Neutrophil (primary cell): Measurements from ENCODE around the gene ALOXE3.

ENCODE experiments used
- H3K27ac ChIP-seq: fragments of 200-600 bp; sonication (generic); 2 replicates; pipeline ENCODE4 v1.5.1; 2016; ENCODE audit warnings: mild to moderate bottlenecking, moderate library complexity
- H3K27me3 ChIP-seq: fragments of 200-600 bp; sonication (generic); 2 replicates; pipeline ENCODE4 v1.6.0; 2016; ENCODE audit warnings: mild to moderate bottlenecking
- H3K36me3 ChIP-seq: fragments of 200-600 bp; sonication (generic); 2 replicates; pipeline ENCODE4 v1.5.1; 2017
- H3K4me1 ChIP-seq, 2 experiments: fragments of 200-600 bp in 1 of 2; sonication (generic) in 1 of 2; 1 replicate in 1 of 2; 2 replicates in 1 of 2; pipeline versions ENCODE4 v1.5.1 to v1.6.1; 2013 to 2016; ENCODE audit warnings: low read depth in 1 of 2, low read length in 1 of 2, mild to moderate bottlenecking in 1 of 2, moderate library complexity in 1 of 2; ENCODE audit not compliant: control insufficient read depth in 1 of 2, insufficient read depth in 1 of 2
- H3K4me3 ChIP-seq, 2 experiments: fragments of 200-600 bp in 1 of 2; sonication (generic) in 1 of 2; 1 replicate in 1 of 2; 2 replicates in 1 of 2; pipeline ENCODE4 v1.5.1; 2013 to 2016; ENCODE audit warnings: low read depth in 1 of 2, low read length in 1 of 2, mild to moderate bottlenecking in 1 of 2, moderate library complexity in 1 of 2
- H3K9me3 ChIP-seq: fragments of 200-600 bp; sonication (generic); 2 replicates; pipeline ENCODE4 v1.5.1; 2016
- CTCF ChIP-seq: fragments of 200-600 bp; sonication (generic); IDR thresholded peaks from 2 replicates; pipeline ENCODE4 v1.5.1; 2016; ENCODE audit warnings: antibody characterized with exemption

The ALOXE3 gene

DNA sequence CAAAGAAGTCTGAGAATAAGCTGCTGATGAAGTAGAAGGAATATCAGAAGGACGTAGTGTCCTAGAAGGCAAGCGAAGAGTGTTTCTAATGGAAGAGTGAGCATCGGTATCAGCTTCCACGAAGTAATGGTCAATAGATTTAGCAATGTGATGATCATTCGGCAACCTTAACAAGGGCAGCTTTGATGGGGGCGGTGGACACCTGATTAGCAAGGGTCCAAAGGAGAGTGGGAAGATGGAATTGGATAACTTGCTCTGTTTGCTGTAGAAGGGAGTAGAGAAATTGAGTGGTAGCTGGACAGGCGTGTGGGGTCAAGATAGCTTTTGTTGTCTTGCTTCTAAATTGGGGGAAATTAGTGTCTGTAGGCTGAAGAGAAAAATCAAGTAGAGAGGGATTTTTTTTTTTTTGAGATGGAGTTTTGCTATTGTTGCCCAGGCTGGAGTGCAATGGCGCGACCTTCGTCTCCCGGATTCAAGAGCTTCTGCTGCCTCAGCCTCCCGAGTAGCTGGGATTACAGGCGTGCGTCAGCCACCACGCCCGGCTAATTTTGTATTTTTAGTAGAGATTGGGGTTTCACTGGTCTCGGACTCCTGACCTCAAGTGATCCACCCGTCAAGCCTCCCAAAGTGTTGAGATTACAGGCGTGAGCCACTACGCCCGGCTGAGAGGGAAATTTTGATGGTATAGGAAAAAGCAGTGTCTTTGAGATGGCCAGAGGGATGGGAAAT is 19.5 kb upstream of the ALOXE3 start:
- no peaks in the 10 kb centered on the region for H3K36me3 ChIP-seq
- peaks cover 25 to 29% of the 10 kb centered on the region in 2 experiments for H3K4me1 ChIP-seq
- H3K27me3 ChIP-seq = peaks cover 43% of the 10 kb centered on the region
- peak overlapping the region in 1 of 2 experiments; percentile 38 for H3K4me3 ChIP-seq
- no peak overlapping the region for H3K27ac ChIP-seq
- TF ChIP-seq CTCF = no peak
- no peaks in the 10 kb centered on the region for H3K9me3 ChIP-seq

GRCh38 chr17:8133941-8134340 is 15.6 kb upstream of the ALOXE3 start:
- Histone ChIP-seq H3K4me3 (no peak overlapping the region), H3K27ac (no peak overlapping the region), H3K36me3 (no peaks in the 10 kb centered on the region), H3K27me3 (peaks cover 76% of the 10 kb centered on the region), H3K9me3 (no peaks in the 10 kb centered on the region), H3K4me1 (peaks cover 14 to 16% of the 10 kb centered on the region in 2 experiments)
- no peak for TF ChIP-seq CTCF

- Histone ChIP-seq H3K27ac (no peak overlapping the region), H3K4me3 (no peak overlapping the region), H3K27me3 (peaks cover 82% of the 10 kb centered on the region), H3K36me3 (no peaks in the 10 kb centered on the region), H3K4me1 (peaks cover 8 to 11% of the 10 kb centered on the region in 2 experiments), H3K9me3 (no peaks in the 10 kb centered on the region)
- no peak for TF ChIP-seq CTCF
Observed at GRCh38 chr17:8133399-8133798, 15.1 kb upstream of the ALOXE3 start.

GRCh38 chr17:8131844-8132441 is 13.6 kb upstream of the ALOXE3 start:
- Histone ChIP-seq H3K27me3 (peaks cover 82% of the 10 kb centered on the region), H3K4me1 (peaks cover 4 to 6% of the 10 kb centered on the region in 2 experiments), H3K27ac (no peak overlapping the region), H3K9me3 (no peaks in the 10 kb centered on the region), H3K4me3 (no peak overlapping the region), H3K36me3 (no peaks in the 10 kb centered on the region)
- no peak for TF ChIP-seq CTCF

DNA sequence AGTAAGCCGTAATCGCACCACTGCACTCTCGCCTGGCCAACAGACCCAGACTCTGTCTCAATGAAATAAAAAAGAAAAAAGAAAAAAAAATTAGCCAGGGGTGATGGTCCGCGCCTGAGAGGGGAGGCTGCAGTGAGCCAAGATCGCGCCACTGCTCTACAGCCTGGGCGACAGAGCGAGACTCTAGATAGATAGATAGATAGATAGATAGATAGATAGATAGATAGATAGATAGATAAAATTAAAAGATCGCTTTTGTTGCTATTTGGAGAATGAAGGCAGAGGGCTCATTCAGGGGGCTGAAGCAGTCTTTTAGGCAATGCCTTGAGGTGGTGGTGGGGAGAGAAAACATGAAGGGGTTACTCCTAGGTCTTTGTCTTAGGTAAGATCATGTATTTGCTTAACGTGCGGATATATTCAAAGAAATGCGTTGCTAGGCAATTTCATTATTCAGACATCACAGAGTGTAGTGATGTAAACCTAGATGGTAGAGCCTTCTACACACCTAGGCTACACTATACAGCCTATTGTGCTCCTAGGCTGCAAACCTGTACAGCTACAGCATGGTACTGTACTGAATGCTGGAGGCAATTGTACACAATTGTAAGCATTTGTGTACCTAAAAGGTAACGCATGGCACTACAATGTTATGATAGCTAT is 9.9 kb upstream of the ALOXE3 start:
- Histone ChIP-seq H3K36me3 (no peaks in the 10 kb centered on the region), H3K4me1 (peaks cover 39 to 43% of the 10 kb centered on the region in 2 experiments), H3K27me3 (peaks cover 93% of the 10 kb centered on the region), H3K9me3 (no peaks in the 10 kb centered on the region), H3K4me3 (no peak overlapping the region), H3K27ac (no peak overlapping the region)
- no peak for TF ChIP-seq CTCF
